Spleen (tissue), 7 donors: ENCODE results near the gene METTL23.

Experiments
- CTCF ChIP-seq, 11 experiments: fragments of 200-600 bp in 7 of 11; fragments of 450-650 bp in 4 of 11; sonication (generic) in 4 of 11; IDR thresholded peaks in 8 of 11; conservative IDR thresholded peaks in 3 of 11; 1 replicate in 7 of 11; 2 replicates in 4 of 11; pipeline versions ENCODE4 v1.4.0 to v1.8.0; 2016 to 2021; ENCODE audit warnings: antibody characterized with exemption in 11 of 11, inconsistent platforms in 4 of 11, mild to moderate bottlenecking in 1 of 11
- POLR2A ChIP-seq, 3 donors: fragments of 450-650 bp; IDR thresholded peaks; one replicate each; pipeline ENCODE4 v1.5.1; 2017; ENCODE audit warnings: antibody characterized with exemption in 3 of 3, mild to moderate bottlenecking in 1 of 3
- POLR2AphosphoS5 ChIP-seq, 3 donors: sonication (generic); formaldehyde crosslinking; IDR thresholded peaks; one replicate each; pipeline ENCODE4 v1.5.1; 2017; ENCODE audit warnings: antibody characterized with exemption in 3 of 3
- donor health status: DM: no; HTN: no; CAD: no; lungs with moderate emphysema.
- donor health status: DM: no; HTN: no; CAD: no.
- donor health status: DM: no; HTN: no; CAD: no.

DNA sequence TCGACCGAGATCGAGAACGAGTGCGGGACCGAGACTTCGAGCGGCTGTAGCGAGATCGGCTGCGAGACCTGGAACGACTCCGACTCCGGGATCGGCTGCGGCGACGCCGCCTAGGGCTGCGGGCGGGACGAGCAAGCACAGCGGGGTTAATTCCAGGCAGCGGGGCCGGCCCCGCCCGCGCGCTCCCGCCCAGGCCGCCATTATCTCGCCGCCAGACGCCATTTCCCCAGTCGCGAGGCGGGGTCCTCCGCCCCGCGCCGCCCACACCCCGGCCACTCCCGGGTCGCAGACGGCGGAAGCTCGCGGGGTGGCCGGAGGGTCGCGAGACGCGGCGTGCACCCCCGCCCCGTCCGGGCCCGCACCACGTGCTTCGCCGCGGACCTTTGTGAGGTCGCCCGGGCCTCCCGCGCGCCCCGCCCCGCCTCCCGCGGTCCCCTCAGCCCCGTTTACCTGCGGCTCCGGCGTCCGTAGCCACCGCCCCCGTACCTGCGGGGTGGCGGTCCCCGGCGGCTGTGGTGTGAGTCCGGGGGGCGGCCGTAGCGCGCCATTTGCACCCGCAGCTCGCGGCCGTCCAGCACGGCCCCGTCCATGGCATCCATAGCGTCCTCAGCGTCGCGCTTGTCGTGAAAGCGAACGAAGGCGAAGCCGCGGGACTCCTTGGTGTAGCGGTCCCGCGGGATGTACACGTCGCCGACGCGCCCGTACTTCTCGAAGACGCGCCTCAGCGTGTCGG is 9.9 kb downstream of the METTL23 start:
- TF ChIP-seq POLR2A (IDR thresholded peaks at IDR 0.05) (no peak), CTCF (IDR thresholded peaks at IDR 0.05 in 8 of 11, conservative IDR thresholded peaks at IDR 0.05 in 3 of 11) (peak in 7 of 11 experiments; percentile 29 to 43 (median 36)), POLR2AphosphoS5 (IDR thresholded peaks at IDR 0.05) (peak; percentile 3 to 62 (median 19))
